ENCODE results near the gene TMEM132E. TPM values are rescaled to one million over a fixed set of nuclear protein-coding genes. Genes with fewer than 3 reads are reported as not detected.

TMEM132E gene
- total RNA-seq, 8 experiments from 2014 or later: 0.24 to 44.8 (median 28.7) TPM; not detected in 1

DNA sequence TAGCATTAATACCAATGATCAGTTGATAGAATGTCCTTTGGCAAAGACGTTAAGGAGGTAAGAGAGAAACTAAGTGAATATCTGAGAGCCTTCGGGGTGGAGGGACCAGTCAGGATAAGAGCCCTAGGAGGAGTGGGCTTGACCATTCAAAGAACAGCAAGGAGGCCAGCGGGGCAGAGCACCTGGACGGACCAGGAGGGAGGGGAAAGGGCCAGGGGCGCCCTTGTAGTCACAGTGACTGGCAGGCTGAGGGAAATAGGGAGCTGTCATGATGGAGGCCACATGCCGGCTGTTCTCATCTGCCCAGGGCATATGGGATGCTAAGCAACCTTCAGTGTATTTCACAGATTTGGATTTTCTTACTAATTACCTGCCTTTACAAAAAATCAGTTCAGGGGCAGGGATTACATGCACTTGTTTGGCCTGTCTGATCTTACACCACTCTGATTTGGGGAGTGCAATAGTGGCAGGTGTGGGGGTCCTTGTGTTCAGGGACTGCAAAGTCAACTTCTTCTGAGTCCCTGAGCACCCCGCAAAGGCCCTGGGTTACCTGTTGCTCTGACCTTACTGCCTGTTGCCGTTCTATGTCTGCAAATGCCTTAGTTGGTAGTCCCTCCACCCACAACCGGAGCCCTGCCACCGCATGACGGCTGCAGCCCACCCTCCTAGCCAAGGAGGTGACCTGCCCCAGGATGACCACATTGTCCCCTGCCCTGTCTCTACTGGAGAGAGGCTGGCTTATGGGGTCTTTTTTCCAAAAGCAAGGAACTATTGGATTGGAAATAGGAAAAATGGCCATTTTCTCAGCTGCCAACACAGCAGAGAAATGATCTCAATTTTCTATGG is 10.0 kb downstream of the TMEM132E start:
- Histone ChIP-seq H3K4me3 (no peak overlapping the region), H3K27ac (no peak overlapping the region), H3K4me1 (replicated peaks in 1 of 2) (peaks cover 34 to 41% of the 10 kb centered on the region in 2 donors)
- 48 to 100% (median 80%) methylated on average over 1 to 5 of the region's 11 CpGs; no CpG with 5 or more reads in 5 of the 10 experiments for WGBS, 10 experiments
- in situ Hi-C loops (cut with MboI; ENCODE audit: low pct_unique_long_range_greater_than_20kb in 2 of 9, low sequenced_read_pairs in 9 of 9, unreplicated experiment in 9 of 9): loop anchor here in 3 of 9 experiments (25.0 kb wide), 1 partner anchor 298 kb away; no protein-coding TSS in a partner anchor
- no peak for ATAC-seq (replicated peaks in 6 of 8)

DNA sequence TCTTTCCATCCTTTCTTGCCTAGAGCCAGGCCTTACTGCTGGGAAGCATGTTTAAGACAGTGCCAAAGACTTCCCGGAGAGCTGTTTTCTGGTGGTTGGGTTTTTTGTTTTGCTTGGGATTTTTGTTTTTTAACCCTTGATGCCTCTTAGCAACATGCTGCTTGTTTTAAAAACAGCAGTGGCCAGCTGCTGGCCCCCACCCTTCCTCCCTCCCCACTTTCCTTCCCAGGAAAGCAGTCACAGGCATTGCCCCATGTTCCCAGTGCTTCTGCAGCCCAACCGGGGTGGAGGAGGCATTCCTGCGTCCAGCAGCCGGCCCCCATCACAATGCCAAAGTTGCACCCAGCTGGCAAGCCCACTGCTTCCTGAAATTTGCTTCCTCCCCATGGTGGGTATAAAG is 12.6 kb downstream of the TMEM132E start:
- 0 to 100% (median 37%) methylated on average over 1 to 4 of the region's 4 CpGs; no CpG with 5 or more reads in 4 of the 10 experiments for WGBS, 10 experiments
- H3K4me3 ChIP-seq: no peak overlapping the region
- ATAC-seq (replicated peaks in 6 of 8): peak in 1 of 8 experiments; percentile 6
- peaks cover 15 to 25% of the 10 kb centered on the region in 2 donors for H3K4me1 ChIP-seq (replicated peaks in 1 of 2)
- in situ Hi-C loops (cut with MboI; ENCODE audit: low pct_unique_long_range_greater_than_20kb in 2 of 9, low sequenced_read_pairs in 9 of 9, unreplicated experiment in 9 of 9): loop anchor here in 3 of 9 experiments (25.0 kb wide), 1 partner anchor 295 kb away; no protein-coding TSS in a partner anchor
- no peak overlapping the region for H3K27ac ChIP-seq

DNA sequence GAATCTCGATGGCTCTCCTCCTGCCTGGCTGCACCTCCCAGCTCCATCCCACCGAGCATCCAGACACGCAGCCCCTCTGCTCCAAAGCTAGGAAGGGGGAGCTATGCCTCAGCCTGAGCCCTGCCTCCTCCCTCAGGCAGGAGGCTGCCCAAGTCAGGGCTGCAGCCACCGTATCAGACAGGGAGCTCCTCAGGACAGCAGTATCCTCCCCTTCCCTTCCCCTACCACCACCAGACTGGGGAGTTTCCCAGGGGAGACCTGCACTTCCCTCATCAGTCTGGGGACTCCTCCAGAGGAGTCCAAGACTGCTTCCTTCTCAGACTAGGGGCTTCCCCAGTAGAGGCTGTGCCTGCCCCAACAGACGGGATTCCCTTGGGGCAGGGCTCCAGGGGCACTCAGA is 17.5 kb downstream of the TMEM132E start:
- in situ Hi-C loops (cut with MboI; ENCODE audit: low pct_unique_long_range_greater_than_20kb in 2 of 9, low sequenced_read_pairs in 9 of 9, unreplicated experiment in 9 of 9): loop anchor here in 3 of 9 experiments (25.0 kb wide), 1 partner anchor 290 kb away; no protein-coding TSS in a partner anchor
- Histone ChIP-seq H3K4me1 (replicated peaks in 1 of 2) (peaks cover 51 to 57% of the 10 kb centered on the region in 2 donors), H3K27ac (peak overlapping the region in 1 of 2 donors; percentile 14), H3K4me3 (no peak overlapping the region)
- WGBS, 10 experiments: 0 to 50% (median 20%) methylated on average over 1 to 3 of the region's 5 CpGs; no CpG with 5 or more reads in 3 of the 10 experiments
- peak in 5 of 8 experiments; percentile 21 to 46 (median 36) for ATAC-seq (replicated peaks in 6 of 8)

DNA sequence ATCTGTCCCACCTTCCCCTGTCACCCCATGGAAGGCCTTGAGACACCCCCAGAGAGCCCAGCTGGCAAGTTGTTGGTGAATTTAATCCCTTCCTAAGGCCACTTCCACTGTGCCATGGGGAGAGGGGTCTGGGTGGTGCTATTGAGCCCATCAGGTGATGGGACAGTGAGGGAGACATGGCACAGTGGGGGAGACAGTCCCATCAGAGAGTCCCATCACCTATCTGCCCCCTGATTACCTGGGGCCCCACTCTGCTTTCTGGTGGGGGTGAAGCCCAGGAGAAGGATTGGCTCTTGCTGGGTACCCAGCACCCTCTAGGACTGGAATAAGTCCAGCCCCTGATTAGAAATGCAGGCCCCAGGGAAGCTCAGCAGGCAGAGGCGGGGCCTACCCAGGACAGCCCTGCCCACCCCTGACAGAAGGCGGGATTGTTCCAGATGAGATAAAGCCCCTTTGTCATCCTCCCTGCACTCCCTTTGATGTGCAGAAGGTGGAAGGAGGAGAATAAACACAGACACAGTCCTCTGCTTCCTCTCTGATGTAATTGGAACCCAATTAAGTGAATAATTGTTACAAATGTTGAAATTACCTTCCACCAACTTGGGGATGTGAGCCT is 18.9 kb downstream of the TMEM132E start:
- H3K4me3 ChIP-seq: no peak overlapping the region
- peak overlapping the region; percentile 34 to 69 for H3K27ac ChIP-seq
- peaks cover 62 to 67% of the 10 kb centered on the region in 2 donors for H3K4me1 ChIP-seq (replicated peaks in 1 of 2)
- in situ Hi-C loops (cut with MboI; ENCODE audit: low pct_unique_long_range_greater_than_20kb in 2 of 9, low sequenced_read_pairs in 9 of 9, unreplicated experiment in 9 of 9): loop anchor here in 3 of 9 experiments (25.0 kb wide), 1 partner anchor 289 kb away; no protein-coding TSS in a partner anchor
- ATAC-seq (replicated peaks in 6 of 8): peak; percentile 56 to 96 (median 92)
- WGBS, 10 experiments: 0 to 100% (median 8%) methylated on average over 1 to 2 of the region's 2 CpGs; no CpG with 5 or more reads in 6 of the 10 experiments

DNA sequence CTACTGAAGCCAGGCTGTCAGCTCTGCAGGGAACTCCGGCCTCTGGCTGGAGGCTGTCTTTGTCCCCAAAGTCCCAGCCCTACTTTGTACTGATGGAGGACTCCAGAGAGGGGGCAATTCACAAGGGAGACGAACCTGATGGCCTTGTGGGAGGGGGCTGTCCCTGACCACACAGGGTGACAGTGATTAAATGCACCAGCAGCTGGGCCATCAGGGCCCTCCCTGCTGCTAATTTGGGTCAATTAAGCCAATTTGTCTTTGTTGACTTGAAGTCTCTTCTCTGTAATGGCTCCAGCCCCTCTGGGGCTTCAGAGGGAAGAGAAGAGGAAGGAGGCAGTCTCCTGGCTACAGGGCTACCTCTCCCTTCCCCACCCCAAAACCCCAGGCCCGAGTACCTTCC is 22.0 kb downstream of the TMEM132E start:
- Histone ChIP-seq H3K27ac (peak overlapping the region; percentile 55 to 59), H3K4me1 (replicated peaks in 1 of 2) (peaks cover 61 to 73% of the 10 kb centered on the region in 2 donors), H3K4me3 (no peak overlapping the region)
- peak in 5 of 8 experiments; percentile 1 to 48 (median 43) for ATAC-seq (replicated peaks in 6 of 8)
- in situ Hi-C loops (cut with MboI; ENCODE audit: low pct_unique_long_range_greater_than_20kb in 2 of 9, low sequenced_read_pairs in 9 of 9, unreplicated experiment in 9 of 9): no loop called here
- 0 to 20% (median 0%) methylated on average over 1 to 2 of the region's 3 CpGs; no CpG with 5 or more reads in 7 of the 10 experiments for WGBS, 10 experiments

DNA sequence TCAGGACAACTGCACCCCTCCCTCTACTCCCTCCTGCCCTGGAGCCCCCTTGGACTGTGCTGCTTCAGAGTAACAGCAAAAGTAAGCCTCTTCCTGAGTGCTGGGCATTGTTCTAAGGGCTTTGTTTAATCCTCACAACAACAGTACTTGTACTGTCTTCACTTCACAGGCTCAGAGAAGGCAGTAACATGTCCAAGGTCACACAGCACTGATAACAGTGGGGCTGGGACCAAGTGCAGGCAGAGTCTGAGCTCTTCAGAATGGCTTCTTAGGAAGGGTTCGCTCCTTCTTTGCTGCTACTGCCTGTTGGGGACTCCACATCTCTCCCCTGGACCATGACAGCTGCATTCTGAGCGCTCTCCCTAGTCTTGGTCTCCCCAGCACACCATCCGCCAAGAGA is 24.6 kb downstream of the TMEM132E start:
- Histone ChIP-seq H3K27ac (no peak overlapping the region), H3K4me3 (no peak overlapping the region), H3K4me1 (replicated peaks in 1 of 2) (peaks cover 58 to 78% of the 10 kb centered on the region in 2 donors)
- WGBS, 10 experiments: 43 to 100% (median 100%) methylated on average over 1 to 3 of the region's 3 CpGs; no CpG with 5 or more reads in 6 of the 10 experiments
- ATAC-seq (replicated peaks in 6 of 8): no peak
- in situ Hi-C loops (cut with MboI; ENCODE audit: low pct_unique_long_range_greater_than_20kb in 2 of 9, low sequenced_read_pairs in 9 of 9, unreplicated experiment in 9 of 9): no loop called here

DNA sequence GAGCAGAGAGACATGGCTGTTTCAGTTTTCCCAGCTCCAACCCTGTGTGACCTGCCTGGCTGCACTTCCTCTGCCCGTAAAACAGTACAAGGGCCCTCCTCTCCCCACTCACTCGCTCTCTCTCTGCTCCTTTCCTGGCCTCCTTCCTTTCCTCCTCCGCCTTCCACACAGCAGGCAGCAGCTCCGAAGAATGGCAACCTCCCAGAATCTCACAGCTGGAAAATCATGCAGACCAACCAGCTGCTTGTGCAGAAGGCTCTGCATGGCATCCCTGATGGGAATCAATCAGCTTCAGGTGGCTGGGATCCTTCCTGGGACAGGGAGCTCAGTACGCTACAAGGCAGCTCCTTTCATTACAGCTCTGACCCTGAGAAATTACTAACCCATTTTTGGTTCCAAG is 27.4 kb downstream of the TMEM132E start:
- Histone ChIP-seq H3K27ac (no peak overlapping the region), H3K4me3 (no peak overlapping the region), H3K4me1 (replicated peaks in 1 of 2) (peaks cover 51 to 70% of the 10 kb centered on the region in 2 donors)
- in situ Hi-C loops (cut with MboI; ENCODE audit: low pct_unique_long_range_greater_than_20kb in 2 of 9, low sequenced_read_pairs in 9 of 9, unreplicated experiment in 9 of 9): no loop called here
- 4 to 100% (median 48%) methylated on average over 1 to 5 of the region's 5 CpGs; no CpG with 5 or more reads in 3 of the 10 experiments for WGBS, 10 experiments
- ATAC-seq (replicated peaks in 6 of 8): no peak

DNA sequence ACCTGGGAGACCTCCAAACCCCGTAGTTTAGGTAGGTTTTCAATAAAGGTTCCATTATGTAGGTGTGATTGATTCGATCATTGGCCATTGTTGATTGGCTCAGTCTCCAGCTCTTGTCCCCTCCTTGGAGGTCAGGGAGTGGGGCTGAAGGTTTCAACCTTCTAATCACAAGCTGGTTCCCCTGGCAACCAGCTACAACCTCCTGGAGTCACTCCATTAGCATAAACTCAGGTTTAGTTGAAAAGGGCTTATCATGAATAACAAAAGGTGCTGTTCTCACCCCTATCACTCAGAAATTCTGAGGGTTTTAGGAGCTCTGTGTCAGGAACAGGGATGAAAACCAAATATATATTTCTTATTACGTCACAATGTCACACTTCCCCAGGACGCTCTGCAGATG is 28.5 kb downstream of the TMEM132E start:
- ATAC-seq (replicated peaks in 6 of 8): peak in 3 of 8 experiments; percentile 2 to 31 (median 2)

DNA sequence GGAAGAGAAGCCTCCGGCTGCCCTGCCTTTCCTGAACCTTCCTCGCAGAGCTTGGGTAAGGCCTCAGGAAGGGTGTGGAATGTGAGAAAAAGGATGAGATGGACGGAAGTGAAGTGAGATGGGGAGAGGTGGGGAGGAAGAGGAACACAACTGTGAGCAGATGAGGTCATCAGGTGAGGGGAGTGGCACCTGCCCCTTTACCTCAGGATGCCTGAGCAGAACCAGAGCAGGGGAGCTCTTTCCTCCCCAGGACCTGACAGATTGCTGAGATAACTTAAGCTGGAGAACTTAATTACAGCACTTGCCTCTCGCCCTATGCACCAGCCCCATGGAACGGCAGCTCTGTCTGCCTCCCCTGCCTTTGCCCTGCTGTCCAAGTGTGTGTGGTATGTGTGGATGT is 29.8 kb downstream of the TMEM132E start:
- ATAC-seq (replicated peaks in 6 of 8): no peak
- no peak overlapping the region for H3K27ac ChIP-seq
- in situ Hi-C loops (cut with MboI; ENCODE audit: low pct_unique_long_range_greater_than_20kb in 2 of 9, low sequenced_read_pairs in 9 of 9, unreplicated experiment in 9 of 9): no loop called here
- 20 to 100% (median 93%) methylated on average over 1 to 3 of the region's 5 CpGs; no CpG with 5 or more reads in 3 of the 10 experiments for WGBS, 10 experiments
- peaks cover 64 to 73% of the 10 kb centered on the region in 2 donors for H3K4me1 ChIP-seq (replicated peaks in 1 of 2)
- no peak overlapping the region for H3K4me3 ChIP-seq

More for the DNA sequence above, 28.5 kb downstream of the TMEM132E start:
- in situ Hi-C loops (cut with MboI; ENCODE audit: low pct_unique_long_range_greater_than_20kb in 2 of 9, low sequenced_read_pairs in 9 of 9, unreplicated experiment in 9 of 9): no loop called here
- 21 to 85% (median 43%) methylated on average over 1 to 3 of the region's 4 CpGs; no CpG with 5 or more reads in 2 of the 10 experiments for WGBS, 10 experiments
- Histone ChIP-seq H3K4me1 (replicated peaks in 1 of 2) (peaks cover 51 to 68% of the 10 kb centered on the region in 2 donors), H3K27ac (no peak overlapping the region), H3K4me3 (no peak overlapping the region)

DNA sequence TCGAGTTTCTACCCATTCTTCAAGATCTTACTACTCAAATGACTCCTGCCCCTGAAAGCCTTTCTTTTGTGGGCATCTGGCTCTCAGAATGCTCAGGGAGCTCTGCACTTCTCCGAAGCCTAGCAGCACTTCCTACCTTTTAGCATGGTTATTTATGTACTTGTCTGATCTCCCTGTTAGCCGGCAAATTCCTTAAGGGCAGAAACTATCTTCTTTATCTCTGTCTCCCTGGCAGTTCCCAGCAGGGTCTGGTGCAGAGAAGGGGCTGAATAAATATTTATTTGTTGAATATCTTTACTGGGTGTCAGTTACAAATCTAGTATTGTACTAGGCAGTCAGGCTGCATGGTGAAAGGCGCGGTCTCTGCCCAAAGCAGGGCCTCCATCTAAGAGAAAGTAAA is 30.7 kb downstream of the TMEM132E start:
- in situ Hi-C loops (cut with MboI; ENCODE audit: low pct_unique_long_range_greater_than_20kb in 2 of 9, low sequenced_read_pairs in 9 of 9, unreplicated experiment in 9 of 9): no loop called here
- WGBS, 10 experiments: 0 to 100% (median 53%) methylated on average over 1 to 5 of the region's 5 CpGs; no CpG with 5 or more reads in 2 of the 10 experiments
- Histone ChIP-seq H3K4me1 (replicated peaks in 1 of 2) (peaks cover 70 to 78% of the 10 kb centered on the region in 2 donors), H3K27ac (no peak overlapping the region), H3K4me3 (no peak overlapping the region)
- ATAC-seq (replicated peaks in 6 of 8): peak in 1 of 8 experiments; percentile 52

DNA sequence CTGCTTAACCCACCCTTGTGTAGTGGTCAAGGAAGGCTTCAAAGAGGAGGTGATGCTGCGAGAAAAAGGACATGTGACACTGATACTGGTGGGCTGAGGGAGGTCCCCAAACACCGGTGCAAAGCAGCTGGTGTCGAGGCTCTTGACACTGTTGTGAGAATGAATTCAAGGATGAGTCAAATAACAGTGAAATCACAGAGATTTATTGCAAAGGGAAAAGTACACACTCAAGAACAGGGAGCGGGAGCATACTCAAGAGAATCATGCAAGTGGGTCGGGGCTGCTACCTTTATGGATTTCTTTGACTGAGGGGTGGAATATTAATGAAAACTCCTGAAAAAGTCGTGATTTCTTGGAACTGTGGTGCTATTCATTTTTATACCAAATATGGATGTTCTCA is 31.1 kb downstream of the TMEM132E start:
- in situ Hi-C loops (cut with MboI; ENCODE audit: low pct_unique_long_range_greater_than_20kb in 2 of 9, low sequenced_read_pairs in 9 of 9, unreplicated experiment in 9 of 9): no loop called here
- WGBS, 10 experiments: 17 to 86% (median 73%) methylated on average over 1 to 6 of the region's 6 CpGs; no CpG with 5 or more reads in 1 of the 10 experiments
- no peak overlapping the region for H3K27ac ChIP-seq
- no peak overlapping the region for H3K4me3 ChIP-seq
- ATAC-seq (replicated peaks in 6 of 8): no peak
- H3K4me1 ChIP-seq (replicated peaks in 1 of 2): peaks cover 74 to 81% of the 10 kb centered on the region in 2 donors

DNA sequence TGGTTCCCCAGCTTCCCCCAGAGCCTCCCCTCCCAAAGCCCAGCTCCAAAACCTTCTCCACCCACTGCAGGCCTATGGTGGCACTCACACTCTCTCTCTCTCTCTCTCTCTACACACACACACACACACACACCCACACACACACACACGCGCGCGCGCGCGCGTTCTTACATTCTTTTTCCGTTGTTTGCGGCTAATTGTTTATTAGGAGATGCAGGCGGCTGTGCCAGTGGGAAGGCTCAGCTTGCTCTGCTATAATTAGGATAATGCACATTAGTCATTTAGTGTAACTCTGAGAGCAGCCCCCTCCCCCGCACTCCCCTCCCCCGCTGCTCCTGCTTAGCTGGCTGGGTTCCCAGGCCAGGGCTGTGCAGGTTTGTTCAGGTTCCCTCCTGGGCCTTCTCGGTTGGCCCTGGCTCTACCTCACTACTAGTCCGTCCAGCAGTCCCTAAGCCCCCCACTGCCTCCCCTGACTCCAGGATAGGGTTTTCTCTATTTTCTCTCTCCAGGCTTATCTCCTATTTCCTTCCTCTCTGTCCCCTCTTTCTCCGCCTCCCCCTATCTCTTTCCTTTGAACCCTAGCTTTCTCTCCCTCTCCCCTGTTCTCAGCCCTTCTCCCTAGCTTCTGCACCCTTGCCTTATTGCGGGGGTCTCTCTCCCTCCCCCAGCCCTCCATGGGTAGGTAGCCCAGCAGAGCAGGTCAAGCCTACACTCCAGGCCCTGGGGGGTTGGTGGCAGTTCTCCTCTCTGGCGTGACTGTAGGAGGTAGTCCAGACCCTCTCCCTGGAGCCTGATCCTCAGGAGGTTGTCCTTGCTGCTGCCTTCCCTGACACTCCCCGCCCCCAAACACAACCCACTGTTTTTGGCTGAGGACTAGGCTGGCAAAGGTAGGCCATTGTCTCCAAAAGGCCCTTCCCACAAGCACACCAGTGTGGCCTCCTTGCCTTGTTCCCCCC is 34.0 kb downstream of the TMEM132E start:
- WGBS, 10 experiments: 0 to 100% (median 35%) methylated on average over 1 to 7 of the region's 19 CpGs; no CpG with 5 or more reads in 2 of the 10 experiments
- peaks cover 77 to 79% of the 10 kb centered on the region in 2 donors for H3K4me1 ChIP-seq (replicated peaks in 1 of 2)
- H3K4me3 ChIP-seq: no peak overlapping the region
- ATAC-seq (replicated peaks in 6 of 8): peak in 5 of 8 experiments; percentile 50 to 57 (median 57)
- H3K27ac ChIP-seq: peak overlapping the region; percentile 71 to 81
- in situ Hi-C loops (cut with MboI; ENCODE audit: low pct_unique_long_range_greater_than_20kb in 2 of 9, low sequenced_read_pairs in 9 of 9, unreplicated experiment in 9 of 9): no loop called here
